ENCODE measurements around the gene CZIB.

- TF ChIP-seq CEBPB (IDR thresholded peaks at IDR 0.05) (no peak), NR3C1 (IDR thresholded peaks at IDR 0.05) (no peak), POLR2A (IDR thresholded peaks at IDR 0.05; ENCODE audit: low read length) (no peak), RAD21 (conservative IDR thresholded peaks at IDR 0.05 in 1 of 2, IDR thresholded peaks at IDR 0.05 in 1 of 2) (no peak), CTCF (IDR thresholded peaks at IDR 0.05) (no peak), CBX8 (IDR thresholded peaks at IDR 0.05) (no peak), RNF2 (IDR thresholded peaks at IDR 0.05; ENCODE audit: borderline replicate concordance, low read depth) (no peak), HES2 (IDR thresholded peaks at IDR 0.05) (no peak), EP300 (IDR thresholded peaks at IDR 0.05) (no peak), MAFK (IDR thresholded peaks at IDR 0.05; ENCODE audit: partially characterized antibody) (no peak), REST (IDR thresholded peaks at IDR 0.05) (no peak)
Measured at GRCh38 chr1:53258216-53258615, 37.8 kb upstream of the CZIB start.

Measured in A549 (cell line).